HepG2 (cell line): Measurements from ENCODE around the gene SCFD1. TPM values are rescaled to one million over a fixed set of nuclear protein-coding genes. Genes with fewer than 3 reads are reported as not detected.

ENCODE experiments used
- HIC2 ChIP-seq: sonication (generic); formaldehyde crosslinking; IDR thresholded peaks from 2 replicates; pipeline ENCODE4 v1.9.0; 2022; ENCODE audit warnings: low read depth, missing genetic modification reagents
- HOXA7 ChIP-seq: sonication (generic); formaldehyde crosslinking; IDR thresholded peaks from 2 replicates; pipeline ENCODE4 v1.8.1; 2022; ENCODE audit warnings: mild to moderate bottlenecking, missing genetic modification reagents, moderate library complexity
- IRX3 ChIP-seq: sonication (generic); formaldehyde crosslinking; IDR thresholded peaks from 2 replicates; pipeline ENCODE4 v1.8.1; 2023; ENCODE audit warnings: mild to moderate bottlenecking, low read depth, missing genetic modification reagents, borderline replicate concordance
- KDM1A ChIP-seq: IDR thresholded peaks from 2 replicates; pipeline ENCODE4 v1.6.1; 2016; ENCODE audit warnings: missing compliant biosample characterization
- KDM6A ChIP-seq: IDR thresholded peaks from 2 replicates; pipeline ENCODE4 v1.6.1; 2016; ENCODE audit warnings: low read depth
- MATR3 ChIP-seq: sonication (generic); formaldehyde crosslinking; IDR thresholded peaks from 2 replicates; pipeline ENCODE4 v1.4.0; 2020; ENCODE audit warnings: missing genetic modification reagents
- RXRA ChIP-seq: sonication (generic); formaldehyde crosslinking; IDR thresholded peaks from 2 replicates; pipeline ENCODE4 v1.5.1; 2020; ENCODE audit warnings: missing genetic modification reagents
- THAP8 ChIP-seq: sonication (generic); formaldehyde crosslinking; IDR thresholded peaks from 2 replicates; pipeline ENCODE4 v1.5.1; 2020; ENCODE audit warnings: missing genetic modification reagents, mild to moderate bottlenecking, borderline replicate concordance
- TOE1 ChIP-seq: sonication (generic); formaldehyde crosslinking; IDR thresholded peaks from 2 replicates; pipeline ENCODE4 v1.4.0; 2020; ENCODE audit warnings: mild to moderate bottlenecking, missing genetic modification reagents
- TP53 ChIP-seq: sonication (generic); formaldehyde crosslinking; conservative IDR thresholded peaks from 2 replicates; pipeline ENCODE4 v1.4.0; 2020; ENCODE audit warnings: missing genetic modification reagents
- XBP1 ChIP-seq: sonication (generic); formaldehyde crosslinking; IDR thresholded peaks from 2 replicates; pipeline ENCODE4 v1.5.0; 2020; ENCODE audit warnings: missing genetic modification reagents
- ZNF225 ChIP-seq: sonication (generic); formaldehyde crosslinking; IDR thresholded peaks from 2 replicates; pipeline ENCODE4 v1.4.0; 2020; ENCODE audit warnings: mild to moderate bottlenecking, missing genetic modification reagents
- ZNF234 ChIP-seq: sonication (generic); formaldehyde crosslinking; conservative IDR thresholded peaks from 2 replicates; pipeline ENCODE4 v1.5.1; 2020; ENCODE audit warnings: mild to moderate bottlenecking, missing genetic modification reagents
- ZNF619 ChIP-seq: sonication (generic); formaldehyde crosslinking; IDR thresholded peaks from 2 replicates; pipeline ENCODE4 v1.4.0; 2020; ENCODE audit warnings: mild to moderate bottlenecking, missing genetic modification reagents
- ZNF713 ChIP-seq: sonication (generic); formaldehyde crosslinking; IDR thresholded peaks from 2 replicates; pipeline ENCODE4 v1.4.0; 2020; ENCODE audit warnings: mild to moderate bottlenecking, missing genetic modification reagents
- ZNF746 ChIP-seq: sonication (generic); formaldehyde crosslinking; IDR thresholded peaks from 2 replicates; pipeline ENCODE4 v1.8.0; 2022; ENCODE audit warnings: mild to moderate bottlenecking, missing genetic modification reagents
- ZNF788 ChIP-seq: sonication (generic); formaldehyde crosslinking; IDR thresholded peaks from 2 replicates; pipeline ENCODE4 v1.5.0; 2020; ENCODE audit warnings: mild to moderate bottlenecking, missing genetic modification reagents, borderline replicate concordance
- ZNF790 ChIP-seq: sonication (generic); formaldehyde crosslinking; IDR thresholded peaks from 2 replicates; pipeline ENCODE4 v1.8.0; 2022; ENCODE audit warnings: missing genetic modification reagents, mild to moderate bottlenecking, borderline replicate concordance
- ZNF850 ChIP-seq: sonication (generic); formaldehyde crosslinking; conservative IDR thresholded peaks from 2 replicates; pipeline ENCODE4 v1.9.0; 2021; ENCODE audit warnings: mild to moderate bottlenecking, missing genetic modification reagents
- polyA plus RNA-seq, 8 experiments: library from polyadenylated mRNA; depleted of rRNA in 3 of 8; stranded (reverse) in 7 of 8; unstranded in 1 of 8; fragments of >200 nt; fragmentation: Illumina TruSeq in 4 of 8; extraction: Trizol in 4 of 8; gene quantifications; 2 replicates each; pipeline versions ENCODE4 v1.2.1 to v1.2.3, GENCODE V29; 2011 to 2016; ENCODE audit warnings: low read depth in 4 of 8, missing spikeins in 1 of 8, mixed read lengths in 1 of 8; ENCODE audit not compliant: insufficient read depth in 1 of 8
- total RNA-seq, 5 experiments: library from RNA; depleted of rRNA; stranded (reverse); fragments of >200 nt; fragmentation: Illumina TruSeq; extraction: Trizol; gene quantifications; 2 replicates each; pipeline ENCODE4 v1.2.3, GENCODE V29; 2016; ENCODE audit warnings: low read depth in 1 of 5
- TF ChIP-seq, protein P1 (sequence below), 2 experiments: sonication (generic) in 1 of 2; formaldehyde crosslinking in 1 of 2; IDR thresholded peaks; 2 replicates each; pipeline versions ENCODE4 v1.5.1 to v1.6.1; 2011 to 2020; ENCODE audit warnings: borderline replicate concordance in 1 of 2, low read depth in 1 of 2, low read length in 1 of 2, mild to moderate bottlenecking in 1 of 2, missing genetic modification reagents in 1 of 2, moderate library complexity in 1 of 2
- TF ChIP-seq, protein P2 (sequence below): sonication (generic); formaldehyde crosslinking; IDR thresholded peaks from 2 replicates; pipeline ENCODE4 v1.5.0; 2020; ENCODE audit warnings: missing genetic modification reagents
- TF ChIP-seq, protein P3 (sequence below): IDR thresholded peaks from 2 replicates; pipeline ENCODE4 v1.6.1; 2016
- TF ChIP-seq, protein P4 (sequence below): fragments of 450-650 bp; IDR thresholded peaks from 2 replicates; pipeline ENCODE4 v1.6.1; 2016

The SCFD1 gene
- total and polyA plus RNA-seq, 2 of the 13 experiments (the other 11 are each of a cell fraction or from before 2014, with no cell fraction given): 235 to 256 TPM

DNA sequence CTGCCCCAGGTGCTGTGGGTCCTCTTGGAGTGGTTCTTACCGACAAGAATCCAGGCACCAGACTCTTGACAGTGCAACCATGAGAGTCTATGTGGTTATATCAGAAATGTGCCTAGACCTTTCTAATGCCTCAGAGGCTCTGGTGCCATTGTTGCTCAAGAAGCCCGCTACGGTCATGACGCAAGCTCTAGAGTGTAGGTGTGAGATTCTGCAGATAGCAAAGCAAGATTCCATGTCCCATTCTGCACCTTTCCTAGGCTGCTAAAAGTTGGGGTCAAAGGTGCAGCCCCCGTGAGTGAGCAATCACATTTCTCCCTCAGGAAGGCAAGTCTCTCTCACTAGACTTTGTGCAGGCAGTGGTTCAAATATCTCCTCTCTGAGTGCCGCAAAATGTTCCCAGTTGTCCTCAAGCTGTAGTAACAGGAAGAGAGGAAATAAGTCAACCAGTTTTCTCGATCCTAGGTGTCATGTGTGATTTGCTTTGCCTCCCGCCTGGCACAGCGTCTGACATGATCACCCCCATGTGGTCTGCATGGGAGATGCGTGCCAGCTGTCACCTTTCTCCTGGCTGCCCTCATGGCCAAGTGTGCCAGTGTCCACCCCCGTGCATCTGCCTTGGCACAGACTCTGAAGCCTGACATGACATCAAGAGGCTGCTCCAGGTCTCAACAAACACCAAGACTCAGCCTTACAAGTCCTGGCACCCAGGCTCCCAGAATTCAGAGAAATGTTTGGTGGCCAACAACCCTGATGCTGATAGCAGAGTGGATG lies 129.7 kb downstream of the SCFD1 start (continued):
- TF ChIP-seq HIC2 (CRISPR knock-in tag) (peak; percentile 88), TOE1 (no peak), KDM6A (CRISPR knock-in tag) (no peak), ZNF234 (CRISPR knock-in tag) (no peak), ZNF790 (CRISPR knock-in tag) (no peak), THAP8 (CRISPR knock-in tag) (no peak), ZNF746 (CRISPR knock-in tag) (no peak), ZNF788 (CRISPR knock-in tag) (no peak), RXRA (CRISPR knock-in tag) (no peak), IRX3 (CRISPR knock-in tag) (no peak), ZNF850 (CRISPR knock-in tag) (no peak), KDM1A (CRISPR knock-in tag) (no peak), HOXA7 (CRISPR knock-in tag) (no peak), ZNF619 (no peak), ZNF225 (0 out of 2 replicates have a peak, but pooled peaks have one; percentile 34), ZNF713 (CRISPR knock-in tag) (no peak), MATR3 (no peak), XBP1 (CRISPR knock-in tag) (no peak), TP53 (no peak)
- TF ChIP-seq, protein P1, sequence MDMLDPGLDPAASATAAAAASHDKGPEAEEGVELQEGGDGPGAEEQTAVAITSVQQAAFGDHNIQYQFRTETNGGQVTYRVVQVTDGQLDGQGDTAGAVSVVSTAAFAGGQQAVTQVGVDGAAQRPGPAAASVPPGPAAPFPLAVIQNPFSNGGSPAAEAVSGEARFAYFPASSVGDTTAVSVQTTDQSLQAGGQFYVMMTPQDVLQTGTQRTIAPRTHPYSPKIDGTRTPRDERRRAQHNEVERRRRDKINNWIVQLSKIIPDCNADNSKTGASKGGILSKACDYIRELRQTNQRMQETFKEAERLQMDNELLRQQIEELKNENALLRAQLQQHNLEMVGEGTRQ (IDR thresholded peaks at IDR 0.05; ENCODE audit: low read depth, low read length): no peak
- TF ChIP-seq, protein P1 (CRISPR knock-in tag; IDR thresholded peaks at IDR 0.05; ENCODE audit: borderline replicate concordance): no peak
- TF ChIP-seq, protein P2, sequence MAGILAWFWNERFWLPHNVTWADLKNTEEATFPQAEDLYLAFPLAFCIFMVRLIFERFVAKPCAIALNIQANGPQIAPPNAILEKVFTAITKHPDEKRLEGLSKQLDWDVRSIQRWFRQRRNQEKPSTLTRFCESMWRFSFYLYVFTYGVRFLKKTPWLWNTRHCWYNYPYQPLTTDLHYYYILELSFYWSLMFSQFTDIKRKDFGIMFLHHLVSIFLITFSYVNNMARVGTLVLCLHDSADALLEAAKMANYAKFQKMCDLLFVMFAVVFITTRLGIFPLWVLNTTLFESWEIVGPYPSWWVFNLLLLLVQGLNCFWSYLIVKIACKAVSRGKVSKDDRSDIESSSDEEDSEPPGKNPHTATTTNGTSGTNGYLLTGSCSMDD (CRISPR knock-in tag): no peak
- TF ChIP-seq, protein P3, sequence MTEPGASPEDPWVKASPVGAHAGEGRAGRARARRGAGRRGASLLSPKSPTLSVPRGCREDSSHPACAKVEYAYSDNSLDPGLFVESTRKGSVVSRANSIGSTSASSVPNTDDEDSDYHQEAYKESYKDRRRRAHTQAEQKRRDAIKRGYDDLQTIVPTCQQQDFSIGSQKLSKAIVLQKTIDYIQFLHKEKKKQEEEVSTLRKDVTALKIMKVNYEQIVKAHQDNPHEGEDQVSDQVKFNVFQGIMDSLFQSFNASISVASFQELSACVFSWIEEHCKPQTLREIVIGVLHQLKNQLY (CRISPR knock-in tag): no peak
- TF ChIP-seq, protein P4, sequence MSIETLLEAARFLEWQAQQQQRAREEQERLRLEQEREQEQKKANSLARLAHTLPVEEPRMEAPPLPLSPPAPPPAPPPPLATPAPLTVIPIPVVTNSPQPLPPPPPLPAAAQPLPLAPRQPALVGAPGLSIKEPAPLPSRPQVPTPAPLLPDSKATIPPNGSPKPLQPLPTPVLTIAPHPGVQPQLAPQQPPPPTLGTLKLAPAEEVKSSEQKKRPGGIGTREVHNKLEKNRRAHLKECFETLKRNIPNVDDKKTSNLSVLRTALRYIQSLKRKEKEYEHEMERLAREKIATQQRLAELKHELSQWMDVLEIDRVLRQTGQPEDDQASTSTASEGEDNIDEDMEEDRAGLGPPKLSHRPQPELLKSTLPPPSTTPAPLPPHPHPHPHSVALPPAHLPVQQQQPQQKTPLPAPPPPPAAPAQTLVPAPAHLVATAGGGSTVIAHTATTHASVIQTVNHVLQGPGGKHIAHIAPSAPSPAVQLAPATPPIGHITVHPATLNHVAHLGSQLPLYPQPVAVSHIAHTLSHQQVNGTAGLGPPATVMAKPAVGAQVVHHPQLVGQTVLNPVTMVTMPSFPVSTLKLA: 0 out of 2 replicates have a peak, but pooled peaks have one; percentile 13
